ENCODE data around the gene GARRE1.

- TF ChIP-seq CTCF (IDR thresholded peaks at IDR 0.05): no peak
- no peak for TF ChIP-seq POLR2A (IDR thresholded peaks at IDR 0.05)
Measured at GRCh38 chr19:34269968-34270621, 15.7 kb downstream of the GARRE1 start.

Measured in right lobe of liver (tissue), 4 donors.